Thymus (tissue), 11 donors: ENCODE measurements around the gene EXOC4. TPM values are rescaled to one million over a fixed set of nuclear protein-coding genes. Genes with fewer than 3 reads are reported as not detected.

ENCODE experiments used
- DNase-seq, 9 donors: peaks; one replicate each; pipeline ENCODE4 v3.0.0-alpha.2; 2013; ENCODE audit warnings: low spot score in 9 of 9, low read depth in 6 of 9, missing footprints in 1 of 9
- H3K27ac ChIP-seq, 2 donors: one replicate each; pipeline ENCODE4 v1.5.1; 2013; ENCODE audit warnings: control low read depth in 1 of 2, low read depth in 1 of 2, low read length in 1 of 2, mild to moderate bottlenecking in 1 of 2, moderate library complexity in 1 of 2
- H3K27me3 ChIP-seq, 2 donors: one replicate each; pipeline ENCODE4 v1.5.1; 2013; ENCODE audit warnings: low read length in 1 of 2; ENCODE audit not compliant: control insufficient read depth in 2 of 2, insufficient read depth in 1 of 2
- H3K36me3 ChIP-seq, 2 donors: one replicate each; pipeline ENCODE4 v1.5.1; 2013; ENCODE audit warnings: low read length in 1 of 2, mild to moderate bottlenecking in 1 of 2, moderate library complexity in 1 of 2; ENCODE audit not compliant: control insufficient read depth in 2 of 2, insufficient read depth in 2 of 2
- H3K4me1 ChIP-seq, 2 donors: one replicate each; pipeline ENCODE4 v1.5.1; 2013; ENCODE audit warnings: low read length in 2 of 2; ENCODE audit not compliant: control insufficient read depth in 2 of 2, insufficient read depth in 2 of 2
- H3K4me3 ChIP-seq, 2 donors: one replicate each; pipeline ENCODE4 v1.5.1; 2013; ENCODE audit warnings: low read length in 2 of 2, control low read depth in 1 of 2, mild to moderate bottlenecking in 1 of 2
- H3K9me3 ChIP-seq, 2 donors: one replicate each; pipeline ENCODE4 v1.5.1; 2013; ENCODE audit warnings: low read length in 1 of 2, mild to moderate bottlenecking in 1 of 2; ENCODE audit not compliant: control insufficient read depth in 2 of 2, insufficient read depth in 1 of 2
- WGBS: extraction: QIAGEN DNeasy Blood & Tissue Kit; methylation state at CpG from one replicate; pipeline ENCODE4 v1.1.7; 2013; 5-methylcytosine and 5-hydroxymethylcytosine counted together
- polyA plus RNA-seq: library from polyadenylated mRNA; stranded (reverse); fragments of 200-250 nt; gene quantifications from one replicate; pipeline ENCODE4 v1.2.3, GENCODE V29; 2013
- total RNA-seq: library from RNA; stranded (reverse); fragments of 120-200 nt; gene quantifications from one replicate; pipeline ENCODE4 v1.2.4, GENCODE V29; 2013
- donor health status: healthy.

EXOC4 gene
- total and polyA plus RNA-seq, 2 donors: 25.5 to 51.2 TPM

- Histone ChIP-seq H3K27ac (no peak overlapping the region), H3K4me3 (no peak overlapping the region), H3K27me3 (no peaks in the 10 kb centered on the region), H3K9me3 (no peaks in the 10 kb centered on the region), H3K4me1 (no peaks in the 10 kb centered on the region), H3K36me3 (peaks cover 0 to 5% of the 10 kb centered on the region in 2 donors)
- DNase-seq: no peak
- 96% methylated on average over 3 of the region's 3 CpGs for whole genome bisulfite sequencing
Observed at GRCh38 chr7:133815611-133816210, 562.8 kb downstream of the EXOC4 start.

GRCh38 chr7:133819695-133820094, 566.8 kb downstream of the EXOC4 start:
- Histone ChIP-seq H3K4me3 (no peak overlapping the region), H3K27me3 (no peaks in the 10 kb centered on the region), H3K4me1 (peaks cover 0 to 4% of the 10 kb centered on the region in 2 donors), H3K9me3 (no peaks in the 10 kb centered on the region), H3K27ac (no peak overlapping the region), H3K36me3 (peaks cover 0 to 5% of the 10 kb centered on the region in 2 donors)
- WGBS: 97% methylated on average over 3 of the region's 3 CpGs
- DNase-seq: no peak

GRCh38 chr7:133820584-133820983, 567.7 kb downstream of the EXOC4 start:
- Histone ChIP-seq H3K27me3 (no peaks in the 10 kb centered on the region), H3K9me3 (no peaks in the 10 kb centered on the region), H3K4me1 (peaks cover 0 to 4% of the 10 kb centered on the region in 2 donors), H3K27ac (no peak overlapping the region), H3K36me3 (peaks cover 0 to 5% of the 10 kb centered on the region in 2 donors), H3K4me3 (no peak overlapping the region)
- no peak for DNase-seq
- WGBS: 97% methylated on average over 4 of the region's 4 CpGs

GRCh38 chr7:133821171-133821570, 568.3 kb downstream of the EXOC4 start:
- Histone ChIP-seq H3K36me3 (peaks cover 0 to 5% of the 10 kb centered on the region in 2 donors), H3K27ac (no peak overlapping the region), H3K9me3 (no peaks in the 10 kb centered on the region), H3K27me3 (no peaks in the 10 kb centered on the region), H3K4me1 (peaks cover 0 to 4% of the 10 kb centered on the region in 2 donors), H3K4me3 (no peak overlapping the region)
- 98% methylated on average over 2 of the region's 2 CpGs for WGBS
- DNase-seq: no peak

- Histone ChIP-seq H3K27ac (no peak overlapping the region), H3K36me3 (peaks cover 0 to 5% of the 10 kb centered on the region in 2 donors), H3K4me1 (peaks cover 0 to 4% of the 10 kb centered on the region in 2 donors), H3K4me3 (no peak overlapping the region), H3K9me3 (no peaks in the 10 kb centered on the region), H3K27me3 (no peaks in the 10 kb centered on the region)
- DNase-seq: no peak
- WGBS: 81% methylated on average over 3 of the region's 3 CpGs
Observed at GRCh38 chr7:133822001-133822641, 569.2 kb downstream of the EXOC4 start.

- Histone ChIP-seq H3K27ac (no peak overlapping the region), H3K4me3 (no peak overlapping the region), H3K36me3 (peaks cover 0 to 5% of the 10 kb centered on the region in 2 donors), H3K27me3 (no peaks in the 10 kb centered on the region), H3K9me3 (no peaks in the 10 kb centered on the region), H3K4me1 (peaks cover 0 to 4% of the 10 kb centered on the region in 2 donors)
- WGBS: 93% methylated on average over 4 of the region's 4 CpGs
- DNase-seq: no peak
Observed at GRCh38 chr7:133822868-133823552, 570.1 kb downstream of the EXOC4 start.

GRCh38 chr7:133824132-133824531, 571.3 kb downstream of the EXOC4 start:
- H3K9me3 ChIP-seq: no peaks in the 10 kb centered on the region
- peak overlapping the region in 1 of 2 donors; percentile 81 for H3K27ac ChIP-seq
- no peak overlapping the region for H3K4me3 ChIP-seq
- peak in 5 of 9 donors; percentile 19 to 59 (median 28) for DNase-seq
- 55% methylated on average over 6 of the region's 6 CpGs for WGBS
- H3K36me3 ChIP-seq: no peaks in the 10 kb centered on the region
- peaks cover 0 to 4% of the 10 kb centered on the region in 2 donors for H3K4me1 ChIP-seq
- no peaks in the 10 kb centered on the region for H3K27me3 ChIP-seq

- Histone ChIP-seq H3K27me3 (no peaks in the 10 kb centered on the region), H3K4me3 (no peak overlapping the region), H3K27ac (no peak overlapping the region), H3K36me3 (no peaks in the 10 kb centered on the region), H3K4me1 (peaks cover 0 to 4% of the 10 kb centered on the region in 2 donors), H3K9me3 (no peaks in the 10 kb centered on the region)
- DNase-seq: peak in 1 of 9 donors; percentile 20
- 93% methylated on average over 7 of the region's 7 CpGs for WGBS
Observed at GRCh38 chr7:133827707-133828623, 575.1 kb downstream of the EXOC4 start.
